ENCODE measurements around the gene TMEM163.

DNA sequence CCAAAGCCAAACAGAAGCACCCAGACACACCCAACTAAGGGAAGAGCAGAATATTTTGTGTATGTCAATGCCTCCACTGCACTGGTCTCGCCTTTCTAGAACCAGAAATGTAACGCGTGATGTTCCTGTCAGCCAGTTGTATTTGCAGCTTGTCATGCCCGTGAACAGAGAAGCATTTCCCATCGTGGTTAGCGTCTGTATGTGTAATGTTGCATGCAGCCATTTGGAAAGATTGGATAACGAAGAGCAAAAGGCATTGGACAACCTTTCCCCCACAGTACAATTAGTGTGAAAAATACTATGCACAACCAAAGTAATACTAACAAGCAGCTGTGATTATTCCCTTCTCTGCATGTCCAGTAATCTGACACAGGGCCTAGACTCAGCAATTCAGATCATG, 140.5 kb downstream of the TMEM163 start:
- TF ChIP-seq, protein P1, sequence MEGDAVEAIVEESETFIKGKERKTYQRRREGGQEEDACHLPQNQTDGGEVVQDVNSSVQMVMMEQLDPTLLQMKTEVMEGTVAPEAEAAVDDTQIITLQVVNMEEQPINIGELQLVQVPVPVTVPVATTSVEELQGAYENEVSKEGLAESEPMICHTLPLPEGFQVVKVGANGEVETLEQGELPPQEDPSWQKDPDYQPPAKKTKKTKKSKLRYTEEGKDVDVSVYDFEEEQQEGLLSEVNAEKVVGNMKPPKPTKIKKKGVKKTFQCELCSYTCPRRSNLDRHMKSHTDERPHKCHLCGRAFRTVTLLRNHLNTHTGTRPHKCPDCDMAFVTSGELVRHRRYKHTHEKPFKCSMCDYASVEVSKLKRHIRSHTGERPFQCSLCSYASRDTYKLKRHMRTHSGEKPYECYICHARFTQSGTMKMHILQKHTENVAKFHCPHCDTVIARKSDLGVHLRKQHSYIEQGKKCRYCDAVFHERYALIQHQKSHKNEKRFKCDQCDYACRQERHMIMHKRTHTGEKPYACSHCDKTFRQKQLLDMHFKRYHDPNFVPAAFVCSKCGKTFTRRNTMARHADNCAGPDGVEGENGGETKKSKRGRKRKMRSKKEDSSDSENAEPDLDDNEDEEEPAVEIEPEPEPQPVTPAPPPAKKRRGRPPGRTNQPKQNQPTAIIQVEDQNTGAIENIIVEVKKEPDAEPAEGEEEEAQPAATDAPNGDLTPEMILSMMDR (conservative IDR thresholded peaks at IDR 0.05; ENCODE audit: low read length) = no peak
- no peak for TF ChIP-seq EZH2phosphoT487 (IDR thresholded peaks at IDR 0.05; ENCODE audit: borderline replicate concordance, low read depth, low read length)

Measured in OCI-LY7 (cell line).